H1 (cell line): ENCODE results near the gene BCAS1. TPM values are rescaled to one million over a fixed set of nuclear protein-coding genes. Genes with fewer than 3 reads are reported as not detected.

Experiments used
- CTCF ChIA-PET: fragments of 300-600 bp; sonication (Branson Sonifier 250); formaldehyde crosslinking; loops from one replicate; lab custom pipeline; 2021; ENCODE audit not compliant: partially characterized antibody; lab: Charles Lee
- POLR2A ChIA-PET: fragments of 300-600 bp; sonication (Branson Sonifier 250); formaldehyde crosslinking; loops from one replicate; lab custom pipeline; 2021; ENCODE audit warnings: inconsistent platforms; ENCODE audit not compliant: partially characterized antibody; lab: Charles Lee
- DNase-seq, 2 experiments: peaks; one replicate each; pipeline versions ENCODE4 v3.0.0 to v3.0.0-alpha.2; 2010 to 2022; ENCODE audit warnings: low spot score in 2 of 2, low read depth in 1 of 2, mixed read lengths in 1 of 2
- FAIRE-seq: peaks from 2 replicates; lab custom pipeline; 2011; peaks lifted over from hg19 to GRCh38; lab: Jason Lieb, UNC
- H2AFZ ChIP-seq: 2 replicates; pipeline ENCODE4 v1.8.1; 2012; ENCODE audit warnings: low read length, inconsistent platforms
- H2AK5ac ChIP-seq: 2 replicates; pipeline ENCODE4 v1.6.1; 2013; ENCODE audit warnings: low read depth, low read length
- H2BK120ac ChIP-seq: replicated peaks from 2 replicates; pipeline ENCODE3; 2013; ENCODE audit warnings: low read depth, low read length, inconsistent platforms
- H2BK12ac ChIP-seq: 2 replicates; pipeline ENCODE4 v1.6.1; 2013; ENCODE audit warnings: low read depth, low read length
- H2BK15ac ChIP-seq: 2 replicates; pipeline ENCODE4 v1.6.1; 2013; ENCODE audit warnings: low read length
- H2BK20ac ChIP-seq: 2 replicates; pipeline ENCODE4 v1.6.1; 2013; ENCODE audit warnings: low read length
- H2BK5ac ChIP-seq: 2 replicates; pipeline ENCODE4 v1.6.1; 2013; ENCODE audit warnings: low read depth, low read length
- H3K14ac ChIP-seq: 2 replicates; pipeline ENCODE4 v1.6.1; 2013; ENCODE audit warnings: inconsistent platforms; ENCODE audit not compliant: insufficient read length
- H3K18ac ChIP-seq: 2 replicates; pipeline ENCODE4 v1.6.1; 2013; ENCODE audit warnings: low read length; ENCODE audit errors: extremely low read depth
- H3K23ac ChIP-seq: 2 replicates; pipeline ENCODE4 v1.6.1; 2013; ENCODE audit warnings: inconsistent platforms; ENCODE audit not compliant: insufficient read length
- H3K23me2 ChIP-seq: 2 replicates; pipeline ENCODE4 v1.6.1; 2013; ENCODE audit warnings: low read depth, low read length
- H3K27ac ChIP-seq: 2 replicates; pipeline ENCODE4 v1.6.1; 2011; ENCODE audit warnings: low read depth, low read length, inconsistent platforms
- H3K27me3 ChIP-seq, 4 experiments: replicated peaks in 1 of 4; 1 replicate in 1 of 4; 2 replicates in 3 of 4; pipeline versions ENCODE4 v1.6.1 to v1.8.1; 2011 to 2013; ENCODE audit warnings: low read length in 3 of 4, mild to moderate bottlenecking in 3 of 4, inconsistent platforms in 2 of 4, mixed read lengths in 2 of 4, moderate library complexity in 1 of 4; ENCODE audit not compliant: control insufficient read depth in 3 of 4, insufficient read depth in 3 of 4; ENCODE audit errors: extremely low read depth in 1 of 4
- H3K36me3 ChIP-seq, 4 experiments: 2 replicates each; pipeline versions ENCODE4 v1.6.1 to v1.8.1; 2011 to 2013; ENCODE audit warnings: mild to moderate bottlenecking in 4 of 4, low read length in 3 of 4, moderate library complexity in 2 of 4, control low read depth in 1 of 4, inconsistent platforms in 1 of 4; ENCODE audit not compliant: insufficient read depth in 4 of 4, control insufficient read depth in 2 of 4
- H3K4ac ChIP-seq: replicated peaks from 2 replicates; pipeline ENCODE3; 2013; ENCODE audit warnings: low read length, low read depth, mixed read lengths, inconsistent platforms; ENCODE audit not compliant: insufficient read length
- H3K4me1 ChIP-seq, 4 experiments: replicated peaks in 1 of 4; 1 replicate in 1 of 4; 2 replicates in 3 of 4; pipeline versions ENCODE4 v1.6.1 to v1.8.1; 2011 to 2013; ENCODE audit warnings: low read length in 3 of 4, inconsistent platforms in 2 of 4, mixed read lengths in 1 of 4; ENCODE audit not compliant: insufficient read depth in 4 of 4, control insufficient read depth in 3 of 4
- H3K4me2 ChIP-seq, 2 experiments: 2 replicates each; pipeline versions ENCODE4 v1.6.1 to v1.8.1; 2011 to 2013; ENCODE audit warnings: low read depth in 2 of 2, low read length in 2 of 2, control low read depth in 1 of 2, inconsistent platforms in 1 of 2, mild to moderate bottlenecking in 1 of 2; ENCODE audit not compliant: insufficient read depth in 1 of 2
- H3K4me3 ChIP-seq, 4 experiments: fragments of 200-600, 300-600 bp in 1 of 4; sonication (generic), shearing (Covaris generic), sonication (Bioruptor Twin) in 1 of 4; 2 replicates each; pipeline versions ENCODE4 v1.5.1 to v1.8.1; 2011 to 2016; ENCODE audit warnings: low read length in 4 of 4, low read depth in 3 of 4, control low read depth in 2 of 4, inconsistent platforms in 2 of 4, mild to moderate bottlenecking in 2 of 4, mixed read lengths in 1 of 4, moderate library complexity in 1 of 4; ENCODE audit not compliant: insufficient read depth in 2 of 4; ENCODE audit errors: extremely low read depth in 1 of 4
- H3K56ac ChIP-seq: replicated peaks from 2 replicates; pipeline ENCODE3; 2013; ENCODE audit warnings: low read depth, mild to moderate bottlenecking, mixed read lengths, low read length, inconsistent platforms; ENCODE audit not compliant: insufficient read length
- H3K79me1 ChIP-seq: 2 replicates; pipeline ENCODE4 v1.6.1; 2013; ENCODE audit warnings: low read depth, low read length, control low read depth
- H3K79me2 ChIP-seq, 2 experiments: 2 replicates each; pipeline versions ENCODE4 v1.6.1 to v1.8.1; 2012 to 2013; ENCODE audit warnings: low read length in 2 of 2, mild to moderate bottlenecking in 2 of 2, inconsistent platforms in 1 of 2; ENCODE audit not compliant: insufficient read depth in 2 of 2, control insufficient read depth in 1 of 2
- H3K9ac ChIP-seq, 4 experiments: replicated peaks in 1 of 4; 1 replicate in 1 of 4; 2 replicates in 3 of 4; pipeline versions ENCODE4 v1.6.1 to v1.8.1; 2011 to 2013; ENCODE audit warnings: low read depth in 3 of 4, low read length in 3 of 4, control low read depth in 2 of 4, mild to moderate bottlenecking in 2 of 4, moderate library complexity in 2 of 4, inconsistent platforms in 1 of 4; ENCODE audit errors: extremely low read depth in 1 of 4
- H3K9me3 ChIP-seq, 2 experiments: 2 replicates each; pipeline versions ENCODE4 v1.6.1 to v1.8.1; 2012 to 2013; ENCODE audit warnings: mild to moderate bottlenecking in 2 of 2, moderate library complexity in 2 of 2, control low read depth in 1 of 2, inconsistent platforms in 1 of 2, low read depth in 1 of 2, low read length in 1 of 2, mixed read lengths in 1 of 2; ENCODE audit not compliant: insufficient read depth in 2 of 2
- H4K20me1 ChIP-seq, 2 experiments: replicated peaks in 1 of 2; 2 replicates each; pipeline versions ENCODE3 to v1.8.1; 2011 to 2013; ENCODE audit warnings: inconsistent platforms in 2 of 2, low read length in 2 of 2, mild to moderate bottlenecking in 1 of 2; ENCODE audit not compliant: insufficient read depth in 2 of 2, control insufficient read depth in 1 of 2
- H4K5ac ChIP-seq: 2 replicates; pipeline ENCODE4 v1.6.1; 2013; ENCODE audit warnings: low read length, low read depth, mixed read lengths, inconsistent platforms; ENCODE audit not compliant: insufficient read length
- H4K8ac ChIP-seq: 2 replicates; pipeline ENCODE4 v1.8.0; 2013; ENCODE audit warnings: mild to moderate bottlenecking, moderate library complexity, low read length, inconsistent platforms; ENCODE audit not compliant: insufficient read depth; ENCODE audit errors: extremely low read depth
- H4K91ac ChIP-seq: replicated peaks from 2 replicates; pipeline ENCODE3; 2013; ENCODE audit warnings: low read length, mixed read lengths, inconsistent platforms; ENCODE audit not compliant: insufficient read length
- BCL11A ChIP-seq, 2 experiments: IDR thresholded peaks; one replicate each; pipeline ENCODE4 v1.6.1; 2011; ENCODE audit warnings: low read depth in 2 of 2, low read length in 2 of 2, mild to moderate bottlenecking in 2 of 2
- CREB1 ChIP-seq: IDR thresholded peaks from 2 replicates; pipeline ENCODE4 v1.6.1; 2012; ENCODE audit warnings: inconsistent platforms
- CTBP2 ChIP-seq: IDR thresholded peaks from 2 replicates; pipeline ENCODE4 v1.7.0; 2011; ENCODE audit warnings: borderline replicate concordance, mild to moderate bottlenecking, moderate library complexity, mixed read lengths, low read length; ENCODE audit not compliant: insufficient read depth, insufficient read length
- FOSL1 ChIP-seq: IDR thresholded peaks from 2 replicates; pipeline ENCODE4 v1.6.1; 2011; ENCODE audit warnings: mild to moderate bottlenecking, low read depth, low read length, moderate library complexity; ENCODE audit not compliant: insufficient read depth
- SIX5 ChIP-seq: IDR thresholded peaks from 2 replicates; pipeline ENCODE4 v1.6.1; 2011; ENCODE audit warnings: mild to moderate bottlenecking, low read depth, low read length
- SP1 ChIP-seq: IDR thresholded peaks from 2 replicates; pipeline ENCODE4 v1.6.1; 2011; ENCODE audit warnings: low read depth, low read length
- SP2 ChIP-seq: IDR thresholded peaks from 2 replicates; pipeline ENCODE4 v1.6.1; 2012; ENCODE audit warnings: mild to moderate bottlenecking, low read length, inconsistent platforms
- TAF1 ChIP-seq: IDR thresholded peaks from 2 replicates; pipeline ENCODE4 v1.6.1; 2011; ENCODE audit warnings: mild to moderate bottlenecking, low read depth, low read length
- TBP ChIP-seq: IDR thresholded peaks from 2 replicates; pipeline ENCODE4 v1.6.1; 2011; ENCODE audit warnings: low read depth, low read length, improper control_type of control experiment
- USF2 ChIP-seq: IDR thresholded peaks from 2 replicates; pipeline ENCODE4 v1.6.1; 2011; ENCODE audit warnings: low read length, improper control_type of control experiment
- WGBS, 2 experiments: shearing (Covaris generic) in 1 of 2; methylation state at CpG; one replicate each; pipeline versions ENCODE4 v1.1.6 to v1.1.7; 2013 to 2015; ENCODE audit warnings: low lambda C conversion rate in 2 of 2, mixed read lengths in 2 of 2, inconsistent platforms in 1 of 2, low coverage in 1 of 2, missing lambda C conversion rate in 1 of 2; ENCODE audit not compliant: insufficient replicate concordance in 2 of 2, insufficient coverage in 1 of 2, insufficient read length in 1 of 2; ENCODE audit errors: extremely low coverage in 1 of 2, missing lambda C conversion rate in 1 of 2; 5-methylcytosine and 5-hydroxymethylcytosine counted together
- polyA plus RNA-seq, 7 experiments: library from polyadenylated mRNA; depleted of rRNA in 3 of 7; stranded (reverse) in 5 of 7; unstranded in 2 of 7; fragments of >200 nt in 5 of 7; fragments of 200-250 nt in 2 of 7; gene quantifications; 1 replicate in 5 of 7; 2 replicates in 1 of 7; 4 replicates in 1 of 7; pipeline versions ENCODE4 v1.2.1 to v1.2.3, GENCODE V29; 2011 to 2013; ENCODE audit warnings: missing spikeins in 2 of 7, mixed read lengths in 2 of 7
- total RNA-seq: library from RNA; stranded (reverse); fragmentation: NEBNext Ultra II Directional; extraction: Animal tissue kit (Norgen Biotek cat#: 25700); gene quantifications from 2 replicates; pipeline ENCODE4 v1.2.1, GENCODE V29; 2021

Gene BCAS1
- total and polyA plus RNA-seq, 2 of the 8 experiments (the other 6 are each of a cell fraction or from before 2014, with no cell fraction given): 0.06 to 0.19 TPM

- WGBS, 2 experiments: 81% methylated on average over 1 of the region's 1 CpG; no CpG with 5 or more reads in 1 of the 2 experiments
- FAIRE-seq (no peak), DNase-seq (no peak)
- Histone ChIP-seq H2BK12ac (no peak overlapping the region), H3K4me3 (no peak overlapping the region), H3K23ac (no peak overlapping the region), H2BK20ac (no peak overlapping the region), H2AFZ (no peak overlapping the region), H2BK120ac (no peak overlapping the region), H3K23me2 (no peaks in the 10 kb centered on the region), H4K8ac (no peak overlapping the region), H4K91ac (no peak overlapping the region), H3K36me3 (no peaks in the 10 kb centered on the region), H3K27me3 (no peaks in the 10 kb centered on the region), H2BK15ac (no peak overlapping the region), H3K79me1 (no peaks in the 10 kb centered on the region), H2AK5ac (no peak overlapping the region), H3K9ac (peak overlapping the region in 1 of 4 experiments; percentile 34; a peak in 1 of 7 replicates), H4K5ac (no peak overlapping the region), H3K79me2 (no peaks in the 10 kb centered on the region), H3K4ac (no peak overlapping the region), H3K4me2 (no peak overlapping the region), H3K14ac (no peak overlapping the region), H3K27ac (no peak overlapping the region), H3K9me3 (no peaks in the 10 kb centered on the region), H2BK5ac (no peak overlapping the region), H3K4me1 (peaks cover 0 to 6% (median 3%) of the 10 kb centered on the region in 4 experiments; a peak in 5 of 7 replicates), H4K20me1 (no peaks in the 10 kb centered on the region), H3K18ac (no peak overlapping the region), H3K56ac (no peak overlapping the region)
- ChIA-PET POLR2A (no interaction called here), CTCF (interaction anchor here (2.5 kb wide), 1 partner anchor 28 kb away, joined by 9 read pairs; no protein-coding TSS in a partner anchor)
- TF ChIP-seq SP2: no peak
- TF ChIP-seq TBP: no peak
- TF ChIP-seq BCL11A (IDR thresholded peaks at IDR 0.05; ENCODE audit: low read depth in 2 of 2, low read length in 2 of 2): no peak
- TF ChIP-seq USF2: no peak
- TF ChIP-seq SP1: no peak
- no peak for TF ChIP-seq CTBP2
- TF ChIP-seq TAF1: no peak
- TF ChIP-seq FOSL1: no peak
- no peak for TF ChIP-seq CREB1
- TF ChIP-seq SIX5: no peak
These were observed 4.9 kb upstream of the BCAS1 start for GRCh38 chr20:54075322-54075721.
